A673 (cell line): Measurements from ENCODE around the gene AFAP1.

ENCODE experiments used
- CTCF ChIP-seq: fragments of 300-800, 200-600 bp; sonication (generic); conservative IDR thresholded peaks from 2 replicates; pipeline ENCODE4 v1.5.1; 2017; ENCODE audit warnings: low read depth, mild to moderate bottlenecking, antibody characterized with exemption, low read length, moderate library complexity, mixed read lengths
- EZH2 ChIP-seq: fragments of 200-600 bp; sonication (generic); IDR thresholded peaks from 2 replicates; pipeline ENCODE4 v1.6.1; 2017; ENCODE audit warnings: borderline replicate concordance, low read depth, mild to moderate bottlenecking, mixed read lengths, antibody characterized with exemption, low read length; ENCODE audit not compliant: poor library complexity, severe bottlenecking

- TF ChIP-seq CTCF (no peak), EZH2 (no peak)
Measured at GRCh38 chr4:7933651-7934510, 5.8 kb downstream of the AFAP1 start.
